22Rv1 (cell line): Measurements from ENCODE around the gene ATE1.
"Not testable (repeated sequence)": the region's sequence is repeated elsewhere in the genome, so short reads cannot be mapped to it uniquely, and the experiment has no call there.

Experiments used
- H3K27ac ChIP-seq: fragments of 450-650 bp; 2 replicates; pipeline ENCODE4 v1.5.1; 2017
- ZFX ChIP-seq: fragments of 450-650 bp; IDR thresholded peaks from 2 replicates; pipeline ENCODE4 v1.6.1; 2017; ENCODE audit warnings: antibody characterized with exemption, borderline replicate concordance
- TF ChIP-seq, protein P1 (sequence below): fragments of 450-650 bp; IDR thresholded peaks from 2 replicates; pipeline ENCODE4 v1.5.1; 2017; ENCODE audit warnings: mild to moderate bottlenecking

ATE1 gene

DNA sequence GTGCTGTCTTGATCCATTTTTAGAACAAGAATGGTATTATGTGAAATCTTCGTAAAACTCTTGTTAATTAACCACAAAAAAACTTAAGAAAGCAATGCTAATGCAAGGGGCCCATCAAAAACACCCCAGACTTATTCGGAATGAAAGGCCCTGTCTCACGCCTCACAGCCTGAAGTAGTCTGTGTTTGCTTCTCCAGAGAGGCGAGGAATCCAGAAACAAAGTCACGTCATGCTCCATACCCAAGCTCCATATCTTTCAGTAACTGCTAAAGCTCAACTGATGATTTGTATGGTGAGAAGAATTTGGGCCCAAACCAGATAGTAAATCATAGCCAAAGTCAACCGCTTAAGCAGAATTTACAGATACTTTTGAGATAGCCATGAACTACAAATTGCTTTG, 155.4 kb downstream of the ATE1 start:
- TF ChIP-seq ZFX: no peak
- TF ChIP-seq, protein P1, sequence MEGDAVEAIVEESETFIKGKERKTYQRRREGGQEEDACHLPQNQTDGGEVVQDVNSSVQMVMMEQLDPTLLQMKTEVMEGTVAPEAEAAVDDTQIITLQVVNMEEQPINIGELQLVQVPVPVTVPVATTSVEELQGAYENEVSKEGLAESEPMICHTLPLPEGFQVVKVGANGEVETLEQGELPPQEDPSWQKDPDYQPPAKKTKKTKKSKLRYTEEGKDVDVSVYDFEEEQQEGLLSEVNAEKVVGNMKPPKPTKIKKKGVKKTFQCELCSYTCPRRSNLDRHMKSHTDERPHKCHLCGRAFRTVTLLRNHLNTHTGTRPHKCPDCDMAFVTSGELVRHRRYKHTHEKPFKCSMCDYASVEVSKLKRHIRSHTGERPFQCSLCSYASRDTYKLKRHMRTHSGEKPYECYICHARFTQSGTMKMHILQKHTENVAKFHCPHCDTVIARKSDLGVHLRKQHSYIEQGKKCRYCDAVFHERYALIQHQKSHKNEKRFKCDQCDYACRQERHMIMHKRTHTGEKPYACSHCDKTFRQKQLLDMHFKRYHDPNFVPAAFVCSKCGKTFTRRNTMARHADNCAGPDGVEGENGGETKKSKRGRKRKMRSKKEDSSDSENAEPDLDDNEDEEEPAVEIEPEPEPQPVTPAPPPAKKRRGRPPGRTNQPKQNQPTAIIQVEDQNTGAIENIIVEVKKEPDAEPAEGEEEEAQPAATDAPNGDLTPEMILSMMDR: no peak
- no peak overlapping the region for H3K27ac ChIP-seq

DNA sequence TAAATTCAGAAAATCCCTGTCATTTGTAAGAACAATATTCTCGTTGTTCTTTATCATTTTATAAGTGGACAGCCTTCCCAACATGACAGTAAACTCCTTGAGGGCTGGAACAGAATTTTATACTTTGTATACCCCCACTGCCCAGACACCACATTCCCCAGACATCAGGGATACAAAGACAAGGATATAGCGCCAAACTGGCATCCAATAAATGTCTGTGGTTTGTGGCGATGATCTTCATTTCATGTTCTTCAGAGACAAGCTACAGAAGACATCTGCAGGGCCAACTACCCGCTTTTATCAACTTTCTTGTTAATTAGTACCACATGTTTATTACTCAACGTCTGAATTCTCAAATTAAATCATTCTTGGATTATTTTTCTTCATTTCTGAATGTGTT, 155.9 kb downstream of the ATE1 start:
- TF ChIP-seq ZFX: no peak
- TF ChIP-seq, protein P1: no peak
- no peak overlapping the region for H3K27ac ChIP-seq

DNA sequence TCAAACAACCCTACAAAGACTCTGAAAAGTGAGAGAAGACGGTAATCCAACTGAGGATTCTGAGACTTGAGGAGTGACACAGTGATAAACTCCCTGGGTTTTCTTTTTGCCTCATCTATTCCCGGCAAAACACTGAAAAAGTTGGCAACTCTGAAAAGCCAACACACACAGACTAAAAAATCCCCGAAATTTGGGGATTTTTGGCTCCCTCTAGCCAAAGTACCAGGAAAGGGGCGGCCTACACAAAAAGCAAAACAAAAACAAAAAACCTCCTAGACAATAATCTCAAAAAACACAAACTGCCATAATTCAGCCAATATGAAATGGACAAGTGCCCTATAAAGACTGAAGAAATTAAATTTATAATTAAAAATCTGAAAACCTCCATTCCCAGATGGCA, 161.4 kb downstream of the ATE1 start:
- H3K27ac ChIP-seq: no peak overlapping the region
- TF ChIP-seq ZFX: no peak
- TF ChIP-seq, protein P1: no peak

DNA sequence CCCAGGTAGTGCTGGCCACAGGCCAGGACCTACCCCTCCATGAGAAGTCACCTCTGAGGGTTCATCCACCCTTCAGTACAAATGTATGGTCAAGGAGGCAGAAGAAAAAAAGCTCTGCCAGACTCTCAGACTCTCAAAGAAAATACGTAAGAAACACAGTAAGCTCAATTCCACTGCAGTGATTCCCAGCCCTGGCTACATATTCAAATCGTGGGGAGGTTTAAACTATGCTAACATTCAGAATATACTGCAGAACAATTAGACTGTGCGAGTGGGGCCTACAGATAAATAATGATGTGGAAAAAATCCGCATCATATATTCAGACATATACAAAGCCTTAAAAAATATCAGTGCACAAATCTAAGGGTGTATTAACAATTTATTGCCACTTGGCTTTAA, 162.6 kb downstream of the ATE1 start:
- TF ChIP-seq ZFX: no peak
- TF ChIP-seq, protein P1: no peak
- H3K27ac ChIP-seq: no peak overlapping the region

DNA sequence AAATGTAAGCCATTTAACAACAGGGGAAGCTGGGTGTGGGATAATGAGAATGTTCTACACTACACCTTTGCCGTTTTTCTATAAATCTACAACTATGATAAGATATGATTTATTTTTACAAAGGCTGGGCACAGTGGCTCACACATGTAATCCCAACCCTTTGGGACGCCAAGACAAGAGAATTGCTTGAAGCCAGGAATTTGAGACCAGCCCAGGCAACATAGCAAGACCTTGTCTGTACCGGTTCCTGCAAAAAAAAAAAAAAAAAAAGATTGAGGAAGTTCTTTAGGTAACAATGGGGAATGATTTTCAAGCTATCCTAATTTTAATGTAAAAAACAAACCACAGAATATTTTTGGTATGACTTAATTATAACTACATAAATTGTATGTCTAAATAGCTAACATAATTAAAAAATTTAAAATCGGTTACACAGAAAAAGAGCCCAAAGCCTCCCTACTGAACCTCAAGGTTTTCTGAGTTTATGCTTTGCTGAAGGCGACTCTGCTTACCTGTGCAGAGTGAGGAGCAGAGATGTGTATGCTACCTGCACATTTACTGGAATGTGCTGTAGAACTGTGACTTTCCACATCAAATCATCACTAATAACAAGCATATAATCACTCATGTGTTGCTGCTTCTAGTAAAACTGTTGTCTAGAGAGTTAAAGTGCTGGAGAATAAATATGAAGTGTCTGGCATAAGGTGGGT, 163.4 kb downstream of the ATE1 start:
- no peak for TF ChIP-seq ZFX
- TF ChIP-seq, protein P1: no peak
- no peak overlapping the region for H3K27ac ChIP-seq

DNA sequence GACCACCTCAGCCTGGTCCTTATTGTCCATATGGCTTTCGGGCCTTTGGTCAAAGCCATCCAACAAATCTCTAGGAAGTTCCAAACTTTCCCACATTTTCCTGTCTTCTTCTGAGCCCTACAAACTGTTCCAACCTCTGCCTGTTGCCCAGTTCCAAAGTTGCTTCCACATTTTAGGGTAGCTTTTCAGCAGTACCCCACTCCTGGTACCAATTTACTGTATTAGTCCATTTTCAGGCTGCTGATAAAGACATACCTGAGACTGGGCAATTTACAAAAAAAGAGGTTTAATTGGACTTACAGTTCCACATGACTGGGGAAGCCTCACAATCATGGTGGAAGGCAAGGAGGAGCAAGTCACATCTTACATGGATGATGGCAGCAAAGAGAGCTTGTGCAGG, 170.6 kb downstream of the ATE1 start:
- not testable (repeated sequence) for H3K27ac ChIP-seq

DNA sequence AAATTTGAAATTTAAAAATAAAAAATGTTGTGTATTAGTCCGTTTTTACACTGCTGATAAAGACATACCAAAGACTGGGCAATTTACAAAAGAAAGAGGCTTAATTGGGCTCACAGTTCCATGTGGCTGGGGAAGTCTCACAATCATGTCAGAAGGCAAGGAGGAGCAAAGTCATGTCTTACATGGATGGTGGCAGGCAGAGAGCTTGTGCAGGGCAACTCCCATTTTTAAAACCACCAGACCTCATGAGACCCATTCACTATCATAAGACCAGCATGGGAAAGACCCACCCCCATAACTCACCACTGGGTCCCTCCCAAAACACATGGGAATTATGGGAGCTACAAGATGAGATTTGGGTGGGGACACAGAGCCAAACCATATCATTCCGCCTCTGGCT, 172.3 kb downstream of the ATE1 start:
- H3K27ac ChIP-seq: not testable (repeated sequence)

DNA sequence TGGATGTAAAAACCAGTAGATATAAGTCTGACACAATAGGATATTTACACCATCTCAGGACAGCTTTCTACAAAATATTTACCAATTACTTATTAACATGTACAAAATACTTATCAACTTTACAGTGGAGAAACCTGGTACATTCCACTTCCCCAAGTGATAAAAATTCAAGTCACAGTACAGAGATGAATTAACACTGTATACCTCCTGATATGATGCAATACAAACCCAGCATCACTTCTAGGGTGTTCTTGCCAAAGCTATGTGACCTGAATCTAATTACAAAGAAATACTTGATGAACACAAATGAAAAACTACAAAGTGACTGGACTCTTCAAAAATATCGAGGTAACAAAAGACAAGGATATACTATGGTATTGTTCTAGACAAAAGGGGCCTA, 173.2 kb downstream of the ATE1 start:
- H3K27ac ChIP-seq: no peak overlapping the region
- no peak for TF ChIP-seq ZFX
- TF ChIP-seq, protein P1: no peak
